Measurements from ENCODE around the gene TMEM170B. TPM values are rescaled to one million over a fixed set of nuclear protein-coding genes. Genes with fewer than 3 reads are reported as not detected.

TMEM170B gene
- total and polyA plus RNA-seq, 2 donors (not counting 1 experiment from before 2014, with no cell fraction given), result 1.5 to 4.5 TPM

- H3K36me3 ChIP-seq (ENCODE audit: control insufficient read depth, insufficient read depth, low read length), result no peaks in the 10 kb centered on the region
- peak overlapping the region; percentile 67 for H3K27ac ChIP-seq (ENCODE audit: insufficient read depth, low read length)
- no peak overlapping the region for H3K9ac ChIP-seq (ENCODE audit: insufficient read depth, low read length)
- H2AFZ ChIP-seq (ENCODE audit: low read length), result peak overlapping the region; percentile 37
- H4K20me1 ChIP-seq (ENCODE audit: control insufficient read depth, extremely low read depth, insufficient read depth, low read length), result no peaks in the 10 kb centered on the region
- no peak for DNase-seq (ENCODE audit: low read depth in 2 of 2)
- H3K27me3 ChIP-seq (ENCODE audit: control insufficient read depth, insufficient read depth, low read length), result no peaks in the 10 kb centered on the region
- H3K4me1 ChIP-seq (ENCODE audit: control insufficient read depth, extremely low read depth, insufficient read depth, low read length), result peaks cover 9% of the 10 kb centered on the region
- no peaks in the 10 kb centered on the region for H3K79me2 ChIP-seq (ENCODE audit: control insufficient read depth, insufficient read depth, low read length)
- H3K4me3 ChIP-seq (replicated peaks in 1 of 4; ENCODE audit: control extremely low read depth in 1 of 4, insufficient read depth in 1 of 4, low read depth in 3 of 4, low read length in 4 of 4), result no peak overlapping the region
- H3K4me2 ChIP-seq (ENCODE audit: extremely low read depth, insufficient read depth, low read length), result no peak overlapping the region
- TF ChIP-seq, protein P1, sequence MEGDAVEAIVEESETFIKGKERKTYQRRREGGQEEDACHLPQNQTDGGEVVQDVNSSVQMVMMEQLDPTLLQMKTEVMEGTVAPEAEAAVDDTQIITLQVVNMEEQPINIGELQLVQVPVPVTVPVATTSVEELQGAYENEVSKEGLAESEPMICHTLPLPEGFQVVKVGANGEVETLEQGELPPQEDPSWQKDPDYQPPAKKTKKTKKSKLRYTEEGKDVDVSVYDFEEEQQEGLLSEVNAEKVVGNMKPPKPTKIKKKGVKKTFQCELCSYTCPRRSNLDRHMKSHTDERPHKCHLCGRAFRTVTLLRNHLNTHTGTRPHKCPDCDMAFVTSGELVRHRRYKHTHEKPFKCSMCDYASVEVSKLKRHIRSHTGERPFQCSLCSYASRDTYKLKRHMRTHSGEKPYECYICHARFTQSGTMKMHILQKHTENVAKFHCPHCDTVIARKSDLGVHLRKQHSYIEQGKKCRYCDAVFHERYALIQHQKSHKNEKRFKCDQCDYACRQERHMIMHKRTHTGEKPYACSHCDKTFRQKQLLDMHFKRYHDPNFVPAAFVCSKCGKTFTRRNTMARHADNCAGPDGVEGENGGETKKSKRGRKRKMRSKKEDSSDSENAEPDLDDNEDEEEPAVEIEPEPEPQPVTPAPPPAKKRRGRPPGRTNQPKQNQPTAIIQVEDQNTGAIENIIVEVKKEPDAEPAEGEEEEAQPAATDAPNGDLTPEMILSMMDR (conservative IDR thresholded peaks at IDR 0.05 in 1 of 2, IDR thresholded peaks at IDR 0.05 in 1 of 2; ENCODE audit: low read depth in 1 of 2, low read length in 2 of 2), result no peak
- TF ChIP-seq EZH2 (IDR thresholded peaks at IDR 0.05; ENCODE audit: low read length, missing control alignments), result no peak
- H3K9me3 ChIP-seq (ENCODE audit: control insufficient read depth, insufficient read depth, low read depth, low read length), result no peaks in the 10 kb centered on the region
These were observed 94.0 kb downstream of the TMEM170B start for GRCh38 chr6:11631539-11631938.

GRCh38 chr6:11632231-11632630, 94.7 kb downstream of the TMEM170B start:
- TF ChIP-seq, protein P1 (conservative IDR thresholded peaks at IDR 0.05 in 1 of 2, IDR thresholded peaks at IDR 0.05 in 1 of 2; ENCODE audit: low read depth in 1 of 2, low read length in 2 of 2), result no peak
- no peak for TF ChIP-seq EZH2 (IDR thresholded peaks at IDR 0.05; ENCODE audit: low read length, missing control alignments)
- no peak overlapping the region for H2AFZ ChIP-seq (ENCODE audit: low read length)
- H3K27me3 ChIP-seq (ENCODE audit: control insufficient read depth, insufficient read depth, low read length), result no peaks in the 10 kb centered on the region
- H3K9ac ChIP-seq (ENCODE audit: insufficient read depth, low read length), result no peak overlapping the region
- H3K4me3 ChIP-seq (replicated peaks in 1 of 4; ENCODE audit: control extremely low read depth in 1 of 4, insufficient read depth in 1 of 4, low read depth in 3 of 4, low read length in 4 of 4), result no peak overlapping the region
- no peaks in the 10 kb centered on the region for H3K9me3 ChIP-seq (ENCODE audit: control insufficient read depth, insufficient read depth, low read depth, low read length)
- no peaks in the 10 kb centered on the region for H3K79me2 ChIP-seq (ENCODE audit: control insufficient read depth, insufficient read depth, low read length)
- peaks cover 9% of the 10 kb centered on the region for H3K4me1 ChIP-seq (ENCODE audit: control insufficient read depth, extremely low read depth, insufficient read depth, low read length)
- H3K36me3 ChIP-seq (ENCODE audit: control insufficient read depth, insufficient read depth, low read length), result no peaks in the 10 kb centered on the region
- H3K4me2 ChIP-seq (ENCODE audit: extremely low read depth, insufficient read depth, low read length), result no peak overlapping the region
- peak in 1 of 2 donors; percentile 69 for DNase-seq (ENCODE audit: low read depth in 2 of 2)
- H3K27ac ChIP-seq (ENCODE audit: insufficient read depth, low read length), result peak overlapping the region; percentile 67
- no peaks in the 10 kb centered on the region for H4K20me1 ChIP-seq (ENCODE audit: control insufficient read depth, extremely low read depth, insufficient read depth, low read length)

DNA sequence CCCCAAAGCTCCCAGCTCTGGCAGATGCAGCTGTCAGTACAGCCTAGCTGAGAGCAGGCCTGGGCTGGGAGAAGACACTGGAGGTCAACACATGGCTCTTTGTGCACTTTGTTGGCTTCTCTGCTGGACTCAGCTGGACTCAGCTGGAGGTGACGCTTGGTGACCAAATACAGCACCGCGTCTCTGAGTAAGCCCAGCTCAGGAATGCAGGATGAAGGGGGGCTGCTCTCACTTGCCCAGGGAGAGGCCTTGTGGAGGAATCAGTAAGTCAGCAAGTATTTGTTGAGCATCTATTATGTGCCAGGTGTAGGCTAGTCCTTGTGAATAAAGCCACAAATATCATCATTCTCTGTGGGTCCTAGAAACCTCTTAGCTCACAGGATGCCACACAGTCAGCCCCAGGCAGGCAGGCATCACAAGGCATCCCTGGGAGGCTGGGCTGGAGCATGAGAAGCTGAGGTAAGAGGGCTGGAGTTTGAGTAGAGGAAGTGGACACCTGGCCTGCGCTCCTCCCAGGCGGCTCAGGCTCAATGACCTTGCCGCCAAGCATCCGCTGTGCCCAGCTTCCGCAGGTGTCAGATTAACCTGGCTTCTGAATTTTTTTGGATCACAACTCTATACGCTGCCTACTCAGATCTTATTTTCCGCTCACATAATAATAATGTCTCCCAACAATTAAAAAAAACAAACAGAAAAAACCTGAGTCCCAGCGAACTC, 95.4 kb downstream of the TMEM170B start:
- Histone ChIP-seq H3K9ac (ENCODE audit: insufficient read depth, low read length) (no peak overlapping the region), H3K4me3 (replicated peaks in 1 of 4; ENCODE audit: control extremely low read depth in 1 of 4, insufficient read depth in 1 of 4, low read depth in 3 of 4, low read length in 4 of 4) (no peak overlapping the region), H3K27ac (ENCODE audit: insufficient read depth, low read length) (peak overlapping the region; percentile 67), H4K20me1 (ENCODE audit: control insufficient read depth, extremely low read depth, insufficient read depth, low read length) (no peaks in the 10 kb centered on the region), H2AFZ (ENCODE audit: low read length) (no peak overlapping the region), H3K9me3 (ENCODE audit: control insufficient read depth, insufficient read depth, low read depth, low read length) (no peaks in the 10 kb centered on the region), H3K27me3 (ENCODE audit: control insufficient read depth, insufficient read depth, low read length) (no peaks in the 10 kb centered on the region), H3K36me3 (ENCODE audit: control insufficient read depth, insufficient read depth, low read length) (no peaks in the 10 kb centered on the region), H3K4me2 (ENCODE audit: extremely low read depth, insufficient read depth, low read length) (no peak overlapping the region), H3K4me1 (ENCODE audit: control insufficient read depth, extremely low read depth, insufficient read depth, low read length) (peaks cover 9% of the 10 kb centered on the region), H3K79me2 (ENCODE audit: control insufficient read depth, insufficient read depth, low read length) (no peaks in the 10 kb centered on the region)
- TF ChIP-seq EZH2 (IDR thresholded peaks at IDR 0.05; ENCODE audit: low read length, missing control alignments), result no peak
- TF ChIP-seq, protein P1 (conservative IDR thresholded peaks at IDR 0.05 in 1 of 2, IDR thresholded peaks at IDR 0.05 in 1 of 2; ENCODE audit: low read depth in 1 of 2, low read length in 2 of 2), result no peak
- peak; percentile 45 to 90 for DNase-seq (ENCODE audit: low read depth in 2 of 2)

Other genes with a start within 250 kb of the TMEM170B start
- 1.3 and 1.7 TPM in 2 replicates for gene ADTRP, start 241.1 kb downstream of the TMEM170B start, total RNA-seq
- gene ADTRP, start 241.1 kb downstream of the TMEM170B start, polyA plus RNA-seq, result 0.23 and 1.1 TPM in 2 replicates